ENCODE results near the gene IFITM1. TPM values are rescaled to one million over a fixed set of nuclear protein-coding genes. Genes with fewer than 3 reads are reported as not detected.
"Not testable (repeated sequence)": the region's sequence is repeated elsewhere in the genome, so short reads cannot be mapped to it uniquely, and the experiment has no call there.

The IFITM1 gene
- total and polyA plus RNA-seq, 8 donors: 10.0 to 54.5 (median 26.4) TPM

DNA sequence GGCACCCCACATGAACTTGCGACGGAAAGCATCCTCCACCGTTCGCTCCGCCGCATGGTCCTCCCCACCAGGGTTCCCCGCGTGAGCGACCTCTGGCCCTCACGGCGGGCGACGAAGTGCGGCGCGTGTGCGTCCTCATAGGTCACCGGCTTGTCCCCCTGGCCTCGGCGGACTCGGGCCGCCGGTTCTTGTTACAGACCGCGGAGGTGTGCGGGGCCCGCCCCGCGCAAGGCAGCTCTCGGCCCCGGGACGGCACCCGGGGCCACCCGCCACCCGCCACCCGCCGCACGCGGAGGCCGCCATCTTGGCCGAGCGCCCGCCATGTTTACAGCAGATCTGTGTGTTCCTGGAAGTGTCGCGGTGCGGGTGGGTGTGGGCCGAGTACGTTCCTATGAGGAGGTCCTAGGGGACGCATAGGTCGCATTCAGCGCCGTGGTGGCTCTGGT, 9.8 kb upstream of the IFITM1 start:
- ATAC-seq (no peak), FAIRE-seq (no peak), DNase-seq (peak in 4 of 6 donors; percentile 21 to 79 (median 62))
- Histone ChIP-seq H3K27ac (no peak overlapping the region), H3K4me3 (no peak overlapping the region), H3K4me1 (peaks cover 0 to 3% (median 0%) of the 10 kb centered on the region in 3 donors), H3K27me3 (no peaks in the 10 kb centered on the region), H3K36me3 (no peaks in the 10 kb centered on the region), H3K9me3 (no peaks in the 10 kb centered on the region)
- intact Hi-C loops (cut with DNase I): loop anchor here in 1 of 3 donors (10.0 kb wide), 1 partner anchor 51 kb away; no protein-coding TSS in a partner anchor
- TF ChIP-seq, protein P1, sequence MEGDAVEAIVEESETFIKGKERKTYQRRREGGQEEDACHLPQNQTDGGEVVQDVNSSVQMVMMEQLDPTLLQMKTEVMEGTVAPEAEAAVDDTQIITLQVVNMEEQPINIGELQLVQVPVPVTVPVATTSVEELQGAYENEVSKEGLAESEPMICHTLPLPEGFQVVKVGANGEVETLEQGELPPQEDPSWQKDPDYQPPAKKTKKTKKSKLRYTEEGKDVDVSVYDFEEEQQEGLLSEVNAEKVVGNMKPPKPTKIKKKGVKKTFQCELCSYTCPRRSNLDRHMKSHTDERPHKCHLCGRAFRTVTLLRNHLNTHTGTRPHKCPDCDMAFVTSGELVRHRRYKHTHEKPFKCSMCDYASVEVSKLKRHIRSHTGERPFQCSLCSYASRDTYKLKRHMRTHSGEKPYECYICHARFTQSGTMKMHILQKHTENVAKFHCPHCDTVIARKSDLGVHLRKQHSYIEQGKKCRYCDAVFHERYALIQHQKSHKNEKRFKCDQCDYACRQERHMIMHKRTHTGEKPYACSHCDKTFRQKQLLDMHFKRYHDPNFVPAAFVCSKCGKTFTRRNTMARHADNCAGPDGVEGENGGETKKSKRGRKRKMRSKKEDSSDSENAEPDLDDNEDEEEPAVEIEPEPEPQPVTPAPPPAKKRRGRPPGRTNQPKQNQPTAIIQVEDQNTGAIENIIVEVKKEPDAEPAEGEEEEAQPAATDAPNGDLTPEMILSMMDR (IDR thresholded peaks at IDR 0.05): no peak
- WGBS, 2 donors: 62 to 63% methylated on average over 52 of the region's 52 CpGs

DNA sequence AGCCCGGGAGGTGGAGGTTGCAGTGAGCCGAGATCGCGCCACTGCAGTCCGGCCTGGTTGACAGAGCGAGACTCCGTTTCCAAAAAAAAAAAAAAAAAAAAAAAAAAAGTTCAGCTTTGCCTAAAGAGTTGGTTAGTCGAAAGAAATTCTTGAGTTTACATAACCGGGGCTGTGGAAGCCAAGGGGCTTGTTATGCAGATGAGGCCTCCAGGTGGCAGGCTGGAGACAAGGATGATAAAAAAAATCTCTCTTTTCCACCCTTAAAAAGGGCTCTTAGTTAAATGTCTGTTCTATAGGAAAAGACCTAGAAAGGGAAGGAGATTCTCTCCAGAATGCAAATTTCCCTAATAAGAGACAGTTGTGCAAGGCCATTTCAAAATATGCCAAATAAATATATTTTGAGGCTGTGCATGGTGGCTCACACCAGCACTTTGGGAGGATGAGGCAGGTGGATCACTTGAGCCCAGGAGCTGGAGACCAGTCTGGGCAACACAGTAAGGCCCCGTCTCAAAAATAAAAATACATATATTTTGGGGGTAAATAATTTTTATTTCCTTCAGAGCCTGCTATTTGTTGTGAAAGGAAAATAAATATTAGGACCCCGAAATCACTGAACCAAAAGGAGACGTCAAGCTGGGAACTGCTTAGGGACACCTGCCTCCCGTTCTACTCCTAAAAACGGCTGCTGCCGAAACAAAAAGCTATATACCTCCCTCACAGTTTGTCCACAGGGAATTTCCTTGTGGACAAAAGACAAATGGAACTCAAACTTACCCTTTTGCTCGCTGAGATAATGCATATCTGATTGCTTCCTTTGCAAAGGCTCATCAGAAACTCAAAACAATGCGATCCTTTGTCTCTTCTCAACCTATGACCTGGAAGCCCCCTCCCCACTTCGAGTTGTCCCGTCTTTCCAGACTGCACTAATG, 8.7 kb upstream of the IFITM1 start:
- intact Hi-C loops (cut with DNase I): loop anchor here in 2 of 3 donors (5.0 to 10.0 kb wide), 2 partner anchors 47 to 50 kb away; no protein-coding TSS in a partner anchor

DNA sequence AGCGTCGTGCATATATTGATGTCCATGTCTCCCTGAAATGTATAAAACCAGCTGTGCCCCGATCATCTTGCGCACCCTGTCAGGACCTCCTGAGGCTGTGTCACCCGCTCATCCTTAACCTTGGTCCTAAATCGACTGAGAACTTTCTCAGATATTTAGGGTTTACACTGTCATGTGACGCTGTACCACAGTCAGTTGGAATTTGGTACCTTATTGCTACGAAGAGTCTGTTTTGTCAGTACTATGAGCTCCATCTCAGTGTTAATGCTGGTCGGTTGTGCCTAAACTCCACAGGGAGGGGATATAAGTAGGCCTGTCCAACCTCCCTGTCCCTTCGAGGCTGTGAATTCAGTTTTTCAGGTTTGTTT, 8.0 kb upstream of the IFITM1 start:
- FAIRE-seq: no peak
- Histone ChIP-seq H3K36me3 (no peaks in the 10 kb centered on the region), H3K27ac (no peak overlapping the region), H3K27me3 (no peaks in the 10 kb centered on the region), H3K4me3 (no peak overlapping the region), H3K4me1 (peaks cover 0 to 5% (median 3%) of the 10 kb centered on the region in 3 donors), H3K9me3 (no peaks in the 10 kb centered on the region)
- no peak for ATAC-seq
- 68 to 74% methylated on average over 10 of the region's 10 CpGs for WGBS, 2 donors
- DNase-seq: peak in 2 of 6 donors; percentile 5 to 11
- TF ChIP-seq, protein P1 (IDR thresholded peaks at IDR 0.05): no peak
- intact Hi-C loops (cut with DNase I): loop anchor here in 2 of 3 donors (5.0 to 10.0 kb wide), 2 partner anchors 46 to 49 kb away; no protein-coding TSS in a partner anchor

More for the DNA sequence above, 8.7 kb upstream of the IFITM1 start:
- Histone ChIP-seq H3K4me3 (no peak overlapping the region), H3K9me3 (no peaks in the 10 kb centered on the region), H3K27me3 (no peaks in the 10 kb centered on the region), H3K4me1 (peaks cover 0 to 5% (median 3%) of the 10 kb centered on the region in 3 donors), H3K36me3 (no peaks in the 10 kb centered on the region), H3K27ac (no peak overlapping the region)
- peak in 4 of 6 donors; percentile 33 to 65 (median 60) for DNase-seq
- 18 to 23% methylated on average over 19 of the region's 19 CpGs for WGBS, 2 donors
- no peak for FAIRE-seq
- ATAC-seq: peak in 3 of 4 donors; percentile 60 to 72 (median 60)
- TF ChIP-seq, protein P1 (IDR thresholded peaks at IDR 0.05): peak; percentile 39 to 50 (median 48)

DNA sequence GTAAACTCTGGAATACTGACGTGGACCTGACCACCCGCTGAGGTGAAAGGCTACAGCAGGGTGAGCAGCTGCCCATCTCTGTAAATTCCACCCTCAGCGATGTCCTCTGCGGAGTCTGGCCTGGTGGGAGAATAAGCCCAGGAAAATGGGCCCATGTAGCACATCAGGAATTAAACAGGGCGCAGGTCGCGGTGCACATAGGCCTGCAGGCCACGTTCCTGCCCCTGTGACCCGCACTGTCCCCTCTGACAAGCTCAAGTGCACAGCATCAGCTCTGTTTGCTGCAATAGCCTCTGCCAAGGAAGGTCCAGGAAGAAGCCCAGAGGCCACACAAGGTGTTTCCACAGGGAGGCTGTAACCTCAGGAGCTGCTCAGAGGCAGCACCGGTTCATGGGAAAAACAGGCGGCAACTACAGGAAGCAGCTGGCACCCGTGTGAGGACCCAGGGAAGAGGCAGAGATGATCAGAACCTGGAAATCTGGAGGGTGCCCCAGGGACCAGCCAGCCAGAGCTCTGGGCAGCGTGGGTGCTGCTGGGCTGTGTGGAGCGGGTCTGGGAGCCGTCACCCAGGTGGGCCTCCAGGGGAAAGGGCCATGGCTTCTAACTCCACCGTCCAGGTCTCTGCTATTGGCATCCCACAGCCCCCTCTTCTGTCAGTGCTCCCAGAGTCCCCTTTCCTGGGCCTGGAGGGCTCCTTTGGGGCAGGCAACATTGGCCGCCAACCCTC, 7.0 kb upstream of the IFITM1 start:
- FAIRE-seq (no peak), DNase-seq (peak in 2 of 6 donors; percentile 33 to 65), ATAC-seq (no peak)
- Histone ChIP-seq H3K9me3 (no peaks in the 10 kb centered on the region), H3K27me3 (no peaks in the 10 kb centered on the region), H3K4me3 (no peak overlapping the region), H3K4me1 (peaks cover 0 to 5% (median 3%) of the 10 kb centered on the region in 3 donors), H3K27ac (peak overlapping the region; percentile 55 to 84 (median 70)), H3K36me3 (no peaks in the 10 kb centered on the region)
- TF ChIP-seq, protein P1 (IDR thresholded peaks at IDR 0.05): no peak
- intact Hi-C loops (cut with DNase I): loop anchor here in 2 of 3 donors (5.0 to 10.0 kb wide), 2 partner anchors 45 to 48 kb away; no protein-coding TSS in a partner anchor
- WGBS, 2 donors: 83 to 86% methylated on average over 17 of the region's 17 CpGs

DNA sequence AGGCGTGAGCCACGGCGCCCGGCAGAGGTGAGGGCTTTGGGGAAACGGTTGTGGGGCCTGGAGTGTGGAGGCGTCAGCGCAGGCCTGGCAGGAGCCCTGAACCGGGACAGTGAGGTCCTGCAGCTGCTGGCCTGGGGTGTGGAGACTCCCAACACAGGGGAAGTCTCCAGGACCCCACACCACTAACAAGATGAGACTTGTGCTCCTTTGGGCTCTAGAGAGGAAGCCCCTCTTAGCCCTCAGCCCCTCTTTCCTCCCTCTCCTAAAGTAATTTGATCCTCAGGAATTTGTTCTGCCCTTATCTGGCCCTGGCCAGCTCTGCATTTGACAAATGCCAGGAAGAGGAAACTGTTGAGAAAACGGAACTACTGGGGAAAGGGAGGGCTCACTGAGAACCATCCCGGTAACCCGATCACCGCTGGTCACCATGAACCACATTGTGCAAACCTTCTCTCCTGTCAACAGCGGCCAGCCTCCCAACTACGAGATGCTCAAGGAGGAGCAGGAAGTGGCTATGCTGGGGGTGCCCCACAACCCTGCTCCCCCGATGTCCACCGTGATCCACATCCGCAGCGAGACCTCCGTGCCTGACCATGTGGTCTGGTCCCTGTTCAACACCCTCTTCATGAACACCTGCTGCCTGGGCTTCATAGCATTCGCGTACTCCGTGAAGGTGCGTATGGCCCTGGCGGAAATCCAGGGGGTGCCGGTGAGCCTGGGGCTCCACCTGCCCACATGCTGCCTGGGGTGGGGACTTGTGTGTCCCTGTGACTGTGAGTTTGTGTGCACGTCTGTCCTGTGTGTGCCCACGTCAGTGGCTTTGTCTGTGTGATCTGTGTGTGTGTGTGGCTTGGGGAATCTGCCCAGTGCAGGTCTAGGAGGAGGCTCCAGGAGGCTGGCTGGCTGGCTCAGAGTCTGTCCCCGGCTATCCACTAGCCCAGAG, 5.8 kb upstream of the IFITM1 start, which contains the start of gene IFITM2:
Gene IFITM2, plus strand, starts transcription at position 51 of the 943 bp plus-strand sequence. Its CDS starts 377 bp downstream, at position 428.
- not testable (repeated sequence) for H3K9me3 ChIP-seq, H3K4me1 ChIP-seq, FAIRE-seq, H3K27me3 ChIP-seq, H3K36me3 ChIP-seq
- Histone ChIP-seq H3K27ac (peak within 1 kb of the TSS; percentile 55 to 84 (median 70)), H3K4me3 (peak within 1 kb of the TSS in 2 of 4 donors; percentile 18 to 49)
- intact Hi-C loops (cut with DNase I): loop anchor here in 2 of 3 donors (5.0 to 10.0 kb wide), 2 partner anchors 44 to 47 kb away; no protein-coding TSS in a partner anchor
- DNase-seq: peak; percentile 45 to 66 (median 56)
- WGBS, 2 donors: 31 to 37% methylated on average over 24 to 27 of the region's 28 CpGs
- ATAC-seq: peak; percentile 10 to 66 (median 48)
